GM18505 (cell line): ENCODE measurements around the gene RHOXF2B.

ENCODE experiments used
- ATAC-seq: cut with Tn5 transposase; IDR thresholded peaks from one replicate; pipeline ENCODE4 v1.9.1; 2021; ENCODE audit not compliant: unreplicated experiment
- POLR2A ChIP-seq: IDR thresholded peaks from 4 replicates; pipeline ENCODE4 v1.6.1; 2011; ENCODE audit warnings: borderline replicate concordance; ENCODE audit not compliant: insufficient read depth, insufficient read length; ENCODE audit errors: extremely low read depth

The RHOXF2B gene

GRCh38 chrX:120036704-120037103 is 40.8 kb downstream of the RHOXF2B start:
- ATAC-seq = no peak
- no peak for TF ChIP-seq POLR2A

GRCh38 chrX:120035522-120036309 is 41.8 kb downstream of the RHOXF2B start:
- peak; percentile 85 for ATAC-seq

- no peak for ATAC-seq
- no peak for TF ChIP-seq POLR2A
Observed at GRCh38 chrX:120029354-120029753, 48.1 kb downstream of the RHOXF2B start.

GRCh38 chrX:120023259-120023658 is 54.2 kb downstream of the RHOXF2B start:
- no peak for TF ChIP-seq POLR2A

GRCh38 chrX:120022763-120023162 is 54.7 kb downstream of the RHOXF2B start:
- no peak for TF ChIP-seq POLR2A
- no peak for ATAC-seq

More at GRCh38 chrX:120023259-120023658, 54.2 kb downstream of the RHOXF2B start:
- no peak for ATAC-seq
